GM12873 (cell line): ENCODE data around the gene LSAMP.

Experiments
- CTCF ChIP-seq: IDR thresholded peaks from 2 replicates; pipeline ENCODE4 v1.5.1; 2012; ENCODE audit warnings: low read depth, mild to moderate bottlenecking, moderate library complexity, low read length, control low read depth; ENCODE audit not compliant: insufficient read depth; ENCODE audit errors: missing control alignments

The LSAMP gene

DNA sequence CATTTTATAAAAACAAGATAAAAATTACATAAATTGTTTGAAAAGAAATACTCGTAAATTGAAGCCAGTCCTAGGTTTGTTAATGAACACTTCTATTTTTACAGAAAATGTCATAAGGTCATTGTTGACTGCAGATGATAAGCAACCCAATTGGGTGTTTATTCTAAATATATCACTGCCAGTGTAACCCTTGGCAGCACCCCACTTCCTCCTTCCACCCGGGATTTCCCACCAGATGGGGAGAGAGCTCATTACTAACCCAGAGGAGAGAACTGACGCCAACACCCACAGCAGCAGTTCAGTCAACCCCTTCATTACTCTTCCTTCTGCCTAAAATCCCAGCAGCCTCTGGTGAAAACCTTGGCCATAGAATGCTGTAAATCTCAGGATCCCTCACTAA lies 514.4 kb downstream of the LSAMP start:
- TF ChIP-seq CTCF = no peak

- no peak for TF ChIP-seq CTCF
These were observed 515.1 kb downstream of the LSAMP start for GRCh38 chr3:115930168-115930567.

DNA sequence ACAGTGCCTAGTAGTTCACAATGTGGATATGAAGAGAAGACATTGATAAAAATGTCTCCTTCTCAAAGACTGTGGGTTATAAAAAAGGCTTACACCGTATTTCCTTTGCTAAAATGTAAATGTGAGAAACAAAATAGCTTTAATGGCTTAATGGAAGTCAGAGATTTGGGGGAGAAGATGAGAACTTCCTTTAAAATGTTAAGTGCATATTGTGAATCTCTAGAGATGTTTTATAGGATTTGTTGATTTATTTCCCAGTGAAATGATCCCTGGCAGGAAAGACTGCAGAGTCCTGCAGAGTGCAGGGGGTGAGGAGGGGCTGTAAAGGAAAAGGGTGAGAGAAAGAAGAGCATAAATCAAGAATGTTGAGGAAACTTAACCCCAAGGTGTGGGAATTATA lies 516.9 kb downstream of the LSAMP start:
- TF ChIP-seq CTCF = no peak

DNA sequence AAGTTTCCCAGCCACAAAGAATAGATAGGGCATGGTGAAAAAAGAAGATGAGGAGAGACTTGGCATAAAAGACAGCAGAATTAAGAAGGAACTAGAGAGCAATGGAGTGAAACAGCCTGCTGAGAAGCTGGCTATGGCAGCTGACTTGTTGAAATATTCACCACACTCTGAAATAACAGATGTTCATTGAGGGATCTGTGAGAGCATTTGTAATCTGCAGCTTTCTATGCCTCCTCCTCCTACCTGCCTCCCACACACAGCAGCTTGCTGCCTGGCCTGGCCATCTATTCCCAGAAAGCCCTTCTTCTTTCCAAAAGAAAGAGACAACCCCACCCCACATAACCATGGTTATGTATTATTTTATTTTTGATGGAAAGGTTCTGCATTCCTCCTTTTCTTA lies 518.1 kb downstream of the LSAMP start:
- no peak for TF ChIP-seq CTCF

DNA sequence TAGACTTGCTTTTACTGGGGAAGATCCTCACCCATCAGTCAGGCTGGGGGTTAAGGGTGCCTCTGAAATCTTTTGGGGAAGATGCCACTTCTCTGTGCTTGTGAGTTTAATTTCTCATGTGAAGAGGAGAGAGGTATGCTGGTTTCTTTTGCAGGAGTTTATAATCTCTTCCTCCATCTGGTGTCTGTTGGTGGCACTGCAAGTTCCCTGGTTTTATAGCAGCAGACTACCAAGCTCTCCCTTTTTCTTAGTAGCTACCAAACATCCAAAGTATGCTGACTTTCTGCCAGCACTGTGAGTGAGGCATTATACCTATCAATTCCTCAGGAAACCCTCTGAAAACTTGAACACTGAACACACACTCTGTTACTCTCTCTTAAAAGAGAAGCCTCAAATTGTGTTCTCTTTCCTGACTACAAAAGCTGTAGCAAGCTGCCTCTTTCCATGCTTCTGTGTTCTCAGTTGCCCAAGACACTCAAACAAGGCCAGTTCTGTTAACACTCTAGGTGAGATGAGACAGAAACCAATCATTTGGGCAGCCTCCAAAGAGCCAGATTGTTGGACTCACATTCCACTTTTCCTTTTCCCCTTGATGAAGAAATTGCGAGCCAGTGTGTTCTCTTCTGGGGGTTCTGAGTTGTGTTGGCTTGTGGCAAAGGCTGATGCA lies 522.5 kb downstream of the LSAMP start:
- TF ChIP-seq CTCF = peak; percentile 60

DNA sequence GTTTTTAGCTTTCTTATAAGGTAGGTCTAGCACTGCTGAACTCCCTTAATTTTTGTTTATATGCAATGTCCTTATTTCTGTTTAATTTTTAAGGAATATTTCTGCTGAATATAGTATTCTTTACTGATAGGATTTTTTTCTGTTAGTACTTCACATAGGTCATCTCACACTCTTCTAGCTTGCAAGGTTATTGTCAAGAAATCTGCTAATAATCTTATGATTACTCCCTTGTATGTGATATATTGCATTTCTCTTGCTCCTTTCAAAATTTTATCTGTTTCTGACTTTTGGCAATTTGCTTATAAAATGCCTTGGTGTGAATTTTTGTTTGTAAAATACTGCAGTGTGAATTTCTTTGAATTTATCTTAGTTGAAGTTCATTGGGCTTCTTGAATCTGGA lies 523.6 kb downstream of the LSAMP start:
- TF ChIP-seq CTCF = no peak

DNA sequence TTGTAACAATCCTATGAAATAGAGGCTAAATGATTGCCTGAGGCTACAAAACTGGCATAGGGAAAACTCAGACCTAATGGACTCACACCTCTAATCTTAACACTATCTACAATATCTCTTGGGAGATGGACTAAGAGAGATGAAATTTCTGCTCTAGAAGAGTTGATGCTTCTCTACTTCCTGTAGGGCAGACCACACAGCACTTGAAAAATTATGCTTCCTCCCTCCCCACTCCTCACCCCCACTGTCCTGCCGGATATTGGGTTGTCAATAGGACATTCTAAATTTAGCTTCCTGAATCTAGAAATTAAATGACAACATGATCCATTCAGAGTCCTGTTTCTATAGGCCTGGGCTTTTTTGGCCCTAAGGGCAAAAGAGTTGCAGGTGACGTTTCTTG lies 526.4 kb downstream of the LSAMP start:
- TF ChIP-seq CTCF = no peak

DNA sequence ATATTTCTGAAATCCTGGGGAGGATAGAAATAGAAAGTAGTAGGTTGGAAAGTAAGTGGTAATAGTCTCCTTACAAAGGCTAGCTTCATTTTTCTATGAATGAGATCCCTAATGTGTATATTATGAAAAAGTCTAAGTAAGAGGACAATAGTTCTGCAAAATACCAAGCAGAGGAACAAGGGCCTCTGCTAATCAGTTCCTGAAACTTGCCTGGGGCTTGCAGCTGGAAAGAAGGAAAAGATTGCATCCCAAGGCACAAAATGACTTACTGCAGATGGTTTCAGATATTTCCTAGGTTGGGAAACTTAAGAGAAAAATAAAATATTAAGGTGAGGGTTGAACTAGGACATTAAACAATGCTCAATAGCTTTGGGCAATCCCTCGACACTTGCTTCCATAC lies 528.4 kb downstream of the LSAMP start:
- TF ChIP-seq CTCF = no peak
